HG03439 (cell line): ENCODE results near the gene FADS3.

Experiments used
- ATAC-seq: cut with Tn5 transposase; IDR thresholded peaks from one replicate; pipeline ENCODE4 v1.9.1; 2021; ENCODE audit warnings: mild to moderate bottlenecking, moderate library complexity; ENCODE audit not compliant: unreplicated experiment

FADS3 gene, protein sequence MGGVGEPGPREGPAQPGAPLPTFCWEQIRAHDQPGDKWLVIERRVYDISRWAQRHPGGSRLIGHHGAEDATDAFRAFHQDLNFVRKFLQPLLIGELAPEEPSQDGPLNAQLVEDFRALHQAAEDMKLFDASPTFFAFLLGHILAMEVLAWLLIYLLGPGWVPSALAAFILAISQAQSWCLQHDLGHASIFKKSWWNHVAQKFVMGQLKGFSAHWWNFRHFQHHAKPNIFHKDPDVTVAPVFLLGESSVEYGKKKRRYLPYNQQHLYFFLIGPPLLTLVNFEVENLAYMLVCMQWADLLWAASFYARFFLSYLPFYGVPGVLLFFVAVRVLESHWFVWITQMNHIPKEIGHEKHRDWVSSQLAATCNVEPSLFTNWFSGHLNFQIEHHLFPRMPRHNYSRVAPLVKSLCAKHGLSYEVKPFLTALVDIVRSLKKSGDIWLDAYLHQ

GRCh38 chr11:61891331-61892084 is at the start of gene FADS3:
Gene FADS3 (minus strand): TSS chr11:61891545. CDS start chr11:61891381, 164 bp downstream.
- ATAC-seq: peak; percentile 59

DNA sequence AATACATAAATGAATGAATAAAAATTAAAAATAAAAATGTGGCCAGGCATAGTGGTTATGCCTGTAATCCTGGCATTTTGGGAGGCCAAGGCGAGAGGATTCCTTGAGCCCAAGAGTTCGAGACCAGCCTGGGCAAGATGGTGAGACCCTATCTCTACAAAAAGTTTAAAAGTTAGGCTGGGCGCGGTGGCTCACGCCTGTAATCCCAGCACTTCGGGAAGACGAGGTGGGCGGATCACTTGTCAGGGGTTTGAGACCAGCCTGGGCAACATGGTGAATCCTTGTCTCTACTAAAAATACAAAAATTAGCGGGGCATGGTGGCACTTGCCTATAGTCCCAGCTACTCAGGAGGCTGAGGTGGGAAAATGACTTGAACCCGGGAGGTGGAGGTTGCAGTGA is 49.1 kb upstream of the FADS3 start:
- ATAC-seq: no peak

GRCh38 chr11:61935861-61936260 is 44.5 kb upstream of the FADS3 start:
- no peak for ATAC-seq

DNA sequence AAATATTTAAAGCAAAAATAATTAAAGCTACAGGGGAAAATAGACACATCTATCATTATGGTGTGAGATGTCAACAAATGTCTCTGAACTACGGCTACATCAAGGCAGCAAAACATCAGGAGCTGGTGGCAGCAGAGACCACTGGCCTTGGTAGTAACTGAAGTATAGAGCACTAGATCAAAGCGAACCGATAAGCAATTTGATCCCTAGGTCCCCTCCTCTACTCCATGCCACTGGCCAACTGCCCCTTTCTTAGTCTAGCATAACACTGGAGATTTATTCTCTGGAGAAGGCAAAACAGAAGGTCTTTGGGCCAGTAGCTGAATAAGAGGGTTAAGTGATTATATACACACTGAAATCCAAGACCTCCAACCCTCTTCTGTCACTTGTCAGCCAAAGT is 39.6 kb upstream of the FADS3 start:
- ATAC-seq: no peak

- ATAC-seq: no peak
Observed at GRCh38 chr11:61928606-61929005, 37.3 kb upstream of the FADS3 start.

DNA sequence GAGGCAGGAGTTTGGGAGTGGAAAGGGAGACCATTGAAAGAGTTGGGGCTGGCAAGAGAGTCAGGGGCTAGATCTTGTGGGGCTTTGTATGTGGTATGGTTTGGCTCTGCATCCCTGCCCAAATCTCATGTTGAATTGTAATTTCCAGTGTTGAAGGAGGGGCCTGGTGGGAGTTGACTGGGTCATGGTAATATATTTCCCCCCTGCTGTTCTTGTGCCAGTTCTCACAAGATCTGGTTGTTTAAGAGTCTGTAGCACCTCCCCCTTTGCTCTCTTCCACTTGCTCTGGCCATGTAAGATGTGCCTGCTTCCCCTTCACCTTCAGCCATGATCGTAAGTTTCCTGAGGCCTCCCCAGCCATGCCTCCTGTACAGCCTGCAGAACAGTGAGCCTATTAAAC is 36.2 kb upstream of the FADS3 start:
- no peak for ATAC-seq

DNA sequence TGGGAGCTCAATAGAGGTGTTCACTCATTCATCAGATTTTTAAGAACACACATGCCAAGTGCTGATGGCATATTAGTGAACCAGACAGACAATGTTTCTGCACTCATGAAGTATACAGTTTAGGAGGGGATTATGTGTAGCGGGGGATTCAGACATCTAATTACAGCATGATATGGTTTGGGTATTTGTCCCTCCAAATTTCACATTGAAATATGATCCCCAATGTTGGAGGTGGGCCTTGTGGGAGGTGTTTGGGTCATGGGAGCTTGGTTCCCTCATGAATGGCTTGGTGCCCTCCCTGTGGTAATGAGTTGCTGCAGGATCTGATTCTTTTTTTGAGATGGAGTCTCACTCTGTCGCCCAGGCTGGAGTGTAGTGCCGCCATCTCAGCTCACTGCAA is 34.9 kb upstream of the FADS3 start:
- no peak for ATAC-seq

DNA sequence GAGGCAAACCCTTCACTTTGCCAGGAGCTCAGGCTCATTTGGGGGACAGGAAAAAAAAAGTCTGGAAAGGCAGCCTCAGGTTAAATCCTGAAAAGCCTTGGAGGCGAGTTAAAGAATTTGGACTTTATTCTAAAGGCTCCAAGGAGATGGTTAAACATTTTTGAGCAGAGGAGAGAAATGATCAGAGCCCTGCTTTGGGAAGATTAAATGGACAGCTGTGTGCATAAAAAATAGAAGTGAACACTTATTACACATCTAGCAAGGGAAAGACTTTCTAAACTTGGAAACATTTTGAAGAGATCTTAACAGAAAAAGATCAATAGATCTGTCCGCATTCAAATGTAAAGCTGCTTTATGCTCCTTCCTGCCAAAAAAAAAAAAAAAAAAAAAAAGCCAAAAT is 34.4 kb upstream of the FADS3 start:
- ATAC-seq: no peak

DNA sequence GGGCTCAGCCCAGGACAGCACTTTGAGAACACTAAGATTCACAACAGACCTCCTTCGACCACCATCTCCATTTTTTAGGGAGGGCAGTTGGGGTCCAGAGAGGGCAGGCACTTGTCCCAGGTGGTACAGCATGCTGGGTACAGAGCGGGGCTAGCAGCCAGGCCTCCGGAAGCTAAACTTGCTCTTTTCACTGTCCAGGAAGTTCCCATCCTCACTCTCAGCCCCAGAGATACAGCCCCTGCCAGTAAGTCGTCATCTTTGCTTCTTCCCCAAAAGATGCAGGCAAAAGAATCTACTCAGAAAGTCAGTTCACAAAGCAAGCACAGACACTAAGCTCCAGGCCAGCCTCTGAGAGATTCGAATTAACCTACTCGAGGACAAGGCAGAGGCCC is 32.7 kb upstream of the FADS3 start:
- no peak for ATAC-seq

GRCh38 chr11:61923166-61924063 is 32.1 kb upstream of the FADS3 start:
- no peak for ATAC-seq

DNA sequence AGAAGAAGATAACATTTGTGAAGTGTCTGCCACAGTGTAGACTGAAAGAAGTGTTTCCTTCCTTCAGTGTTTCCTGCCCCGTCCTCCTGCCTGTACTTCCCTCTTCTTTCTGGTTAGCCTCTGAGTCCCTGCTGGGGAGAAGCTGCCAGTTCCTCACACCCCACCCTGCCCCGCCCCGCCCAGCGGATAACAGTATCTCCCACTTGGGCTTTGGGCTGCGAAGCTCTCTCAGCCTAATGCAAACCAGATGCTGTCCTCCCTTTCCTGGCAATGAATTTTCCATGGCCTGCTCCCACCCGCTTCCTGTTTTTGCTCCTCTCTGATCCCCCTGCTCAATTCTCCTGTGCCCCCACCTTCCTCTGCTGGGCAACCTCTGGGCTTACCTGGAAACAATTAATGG is 31.2 kb upstream of the FADS3 start:
- ATAC-seq: no peak

DNA sequence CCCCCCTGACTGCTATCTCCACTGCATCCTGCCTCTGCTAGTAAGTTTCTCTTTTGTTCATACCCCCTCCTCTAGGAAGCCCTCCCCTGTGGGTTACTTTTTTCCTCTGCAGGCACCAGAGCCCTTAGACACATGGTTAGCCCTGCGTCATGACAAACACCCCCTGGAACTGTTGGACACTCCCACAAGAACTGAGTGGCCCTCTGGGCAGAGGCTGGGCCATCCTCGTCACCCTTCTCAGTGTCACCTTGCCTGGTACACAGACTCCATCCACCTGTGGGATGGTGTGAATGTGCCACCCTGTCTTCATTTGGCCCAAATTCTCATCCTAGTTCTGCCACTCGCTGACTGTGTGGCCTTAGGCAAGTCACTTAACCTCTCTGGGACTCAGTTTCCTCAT is 30.1 kb upstream of the FADS3 start:
- no peak for ATAC-seq

DNA sequence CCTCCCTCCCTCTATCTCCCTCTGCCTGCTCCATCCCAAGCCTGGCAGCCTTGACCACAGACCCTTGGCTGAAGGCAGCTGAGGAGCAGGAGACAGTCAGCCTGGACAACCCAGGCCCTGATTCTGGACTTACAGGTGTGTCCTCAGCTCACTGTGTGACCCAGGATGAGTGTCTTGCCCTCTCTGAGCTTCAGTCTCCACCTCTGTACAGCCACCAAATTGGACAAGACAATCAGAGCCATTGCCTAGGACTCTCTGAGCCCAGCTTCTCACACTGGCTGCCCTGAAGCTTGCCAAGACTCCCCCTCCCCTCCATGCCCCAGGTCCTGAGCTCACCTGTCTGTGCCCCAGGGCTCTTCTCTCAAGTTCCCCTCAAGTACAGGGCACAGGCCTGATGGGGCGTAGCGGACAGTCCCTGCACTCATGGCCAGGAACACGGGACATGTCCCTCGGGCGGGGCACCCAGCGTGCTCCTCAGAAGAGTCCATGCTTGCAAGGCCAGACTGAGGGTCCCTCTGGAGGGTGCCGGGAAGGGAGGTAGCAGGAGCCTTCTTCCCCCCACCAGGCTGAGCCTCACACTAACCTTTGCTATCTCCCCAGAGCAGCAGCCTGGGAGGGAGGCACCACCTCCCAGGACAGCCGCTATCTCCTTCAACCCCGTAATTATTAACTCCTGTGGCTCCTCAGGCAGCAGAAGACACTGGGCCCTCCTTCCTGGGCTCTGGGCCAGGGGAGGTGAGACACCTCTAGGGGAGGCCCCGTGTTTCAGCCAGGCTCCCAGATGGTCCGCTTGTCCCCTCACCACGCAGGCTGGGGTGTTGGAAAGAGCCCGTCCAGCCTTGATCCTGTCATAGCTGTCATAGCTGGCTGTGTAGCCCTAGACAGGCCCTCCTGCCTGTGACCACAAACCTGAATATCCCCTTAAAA is 28.6 kb upstream of the FADS3 start:
- ATAC-seq: no peak

DNA sequence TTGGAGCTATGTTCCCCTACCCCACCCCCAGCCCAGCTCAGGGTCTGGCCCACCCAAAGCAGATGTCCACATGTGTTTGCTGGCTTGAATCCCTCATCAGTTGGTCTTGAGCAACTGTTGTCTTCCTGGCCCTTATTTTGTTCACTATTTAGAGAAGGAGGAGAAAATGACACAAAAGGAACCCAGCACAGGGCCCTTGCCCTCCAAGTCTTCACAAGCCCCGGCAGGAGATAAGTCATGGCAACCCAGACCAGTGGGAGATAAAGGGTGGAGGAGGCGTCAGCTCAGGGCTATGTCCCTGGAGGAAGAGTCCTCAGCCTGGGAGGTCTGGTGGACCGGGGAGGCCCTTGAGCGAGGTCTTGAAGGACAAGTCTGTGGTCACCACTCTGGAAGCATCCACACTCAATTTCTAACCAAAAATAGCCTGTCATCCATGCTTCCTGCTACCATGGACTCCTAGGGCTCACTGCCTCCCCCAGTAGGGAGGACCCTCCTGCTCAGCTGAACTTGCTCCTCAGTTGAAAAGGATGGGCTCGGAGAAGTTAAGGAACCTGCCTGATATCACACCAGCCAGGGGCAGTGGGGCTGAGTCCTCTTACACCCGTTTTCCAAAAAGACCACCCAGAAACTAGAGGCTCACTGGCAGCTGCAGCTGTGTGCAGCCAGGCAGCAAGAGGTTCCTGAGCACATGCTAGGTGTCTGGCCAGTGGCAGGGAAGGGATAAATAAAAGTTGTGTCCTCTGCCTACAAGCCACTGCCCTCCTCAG is 27.8 kb upstream of the FADS3 start:
- no peak for ATAC-seq

DNA sequence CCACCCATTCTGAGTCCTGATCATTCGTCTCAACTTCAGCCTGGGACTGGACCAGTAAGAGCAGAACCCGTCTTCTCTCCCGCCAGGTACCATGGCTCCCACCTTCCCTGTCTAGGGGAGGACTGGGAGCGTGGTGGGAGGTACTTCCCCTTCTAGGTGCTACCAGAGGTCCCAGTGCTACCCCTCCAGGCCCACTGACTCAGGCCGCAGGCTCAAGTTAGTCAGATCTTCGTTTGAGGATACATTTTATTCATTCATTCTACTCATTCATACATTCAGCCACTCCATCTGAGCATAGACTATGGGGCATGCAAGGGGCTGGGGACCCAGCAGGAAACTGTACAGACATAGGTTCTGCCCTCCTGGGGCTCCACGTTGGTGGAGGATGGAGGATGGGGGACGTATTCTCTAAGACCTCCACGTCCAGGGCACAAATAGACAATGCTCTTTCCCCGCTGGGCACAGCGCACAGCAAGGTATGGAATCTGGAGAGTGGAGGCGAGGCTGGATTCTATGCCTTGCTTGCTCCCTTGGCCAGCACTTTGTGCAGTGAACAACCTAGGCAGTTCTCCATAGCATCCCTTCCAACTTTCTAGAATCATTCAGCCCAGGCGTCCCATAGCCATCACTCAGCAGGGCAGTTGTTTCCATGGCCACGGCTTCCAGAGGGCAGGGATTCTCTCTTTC is 27.0 kb upstream of the FADS3 start:
- no peak for ATAC-seq

DNA sequence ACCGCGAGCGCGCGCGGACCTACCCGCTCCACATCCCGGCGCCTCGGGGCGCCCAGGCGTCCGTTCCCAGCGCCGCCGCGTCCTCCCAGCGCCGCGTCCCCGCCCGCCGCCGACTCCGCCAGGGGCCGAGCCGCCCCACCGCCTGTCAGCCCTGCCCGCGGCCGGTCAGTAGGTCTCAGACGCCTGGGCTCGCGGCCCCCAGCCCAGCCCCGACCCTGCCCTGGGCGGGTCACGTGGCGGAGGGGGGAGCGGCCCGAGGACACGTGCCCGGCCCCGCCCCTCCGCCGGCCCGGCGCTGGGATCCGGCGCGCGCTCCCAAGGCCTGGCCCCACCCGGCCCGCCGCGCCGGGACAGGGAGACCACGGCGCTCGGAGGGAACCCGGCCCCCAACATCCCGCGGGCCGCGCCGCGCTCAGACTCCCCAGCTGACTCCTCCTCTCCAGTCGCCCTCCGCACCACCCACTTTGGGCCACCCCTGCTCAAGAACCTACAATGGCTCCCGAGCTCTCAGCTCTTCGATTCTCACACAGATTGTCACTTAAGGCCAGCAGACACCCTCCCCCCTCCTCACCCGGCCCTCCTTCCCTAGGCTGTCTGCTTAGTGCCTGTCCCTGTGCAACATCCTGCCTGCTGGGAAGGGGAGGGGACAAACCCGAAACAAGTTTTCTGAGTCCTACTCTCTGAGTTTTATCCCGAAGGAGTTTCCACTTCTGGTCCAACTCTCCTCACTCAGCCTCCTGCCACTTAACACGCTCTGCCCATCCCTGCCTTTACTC is 26.2 kb upstream of the FADS3 start, which contains the start of gene RAB3IL1:
TSS of gene RAB3IL1 (minus strand) at position 233 of the 776 bp plus-strand sequence. CDS start at position 34, 199 bp downstream.
- no peak for ATAC-seq

DNA sequence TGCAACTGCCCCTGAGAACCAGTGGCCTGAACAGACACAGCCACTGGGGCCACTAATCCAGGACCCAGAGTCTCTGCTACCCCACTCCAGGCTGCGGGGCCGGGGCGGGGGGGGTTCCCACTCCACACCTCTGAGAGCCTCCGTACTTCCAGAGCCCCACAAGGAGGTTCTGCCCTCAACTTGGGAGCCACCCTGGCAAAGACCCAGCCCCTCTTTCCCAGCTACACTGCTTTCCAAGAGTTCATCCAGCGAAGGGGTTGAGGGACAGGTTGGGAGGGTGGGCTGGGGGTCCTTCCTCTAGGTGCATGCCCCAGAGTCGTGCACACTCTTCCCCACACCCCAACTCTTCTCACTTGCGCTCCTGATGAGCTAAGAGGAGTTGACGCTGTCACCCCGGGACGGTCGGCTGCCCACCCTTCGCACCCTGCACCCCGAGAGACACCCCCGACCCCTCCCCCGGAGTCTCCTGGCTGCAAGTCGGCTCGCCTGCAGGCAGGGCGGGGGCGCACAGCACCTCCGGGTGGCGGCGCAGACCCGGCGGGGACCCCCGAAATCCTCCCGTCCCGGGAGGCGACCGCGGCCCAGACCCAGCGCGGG is 25.5 kb upstream of the FADS3 start:
- ATAC-seq: no peak
